ENCODE data around the gene HSD17B4. TPM values are rescaled to one million over a fixed set of nuclear protein-coding genes. Genes with fewer than 3 reads are reported as not detected.

Gene HSD17B4
- total RNA-seq, 2 experiments from 2014 or later, result 85.6 to 96.3 TPM

- H3K9me3 Mint-ChIP-seq, result no peaks in the 10 kb centered on the region
- CTCF ChIA-PET, result no interaction called here
Observed at GRCh38 chr5:119570910-119571309, 118.6 kb downstream of the HSD17B4 start.

GRCh38 chr5:119578937-119579336 lies 126.6 kb downstream of the HSD17B4 start:
- CTCF ChIA-PET, result interaction anchor here (0.7 to 1.2 kb wide), 2 partner anchors 33 to 74 kb away, joined by 3 read pairs; no protein-coding TSS in a partner anchor
- intact Hi-C loops (cut with micrococcal nuclease), result loop anchor here (5.0 kb wide), 1 partner anchor 163 kb away; no protein-coding TSS in a partner anchor
- Mint-ChIP-seq H3K27me3 (ENCODE audit: low read depth) (no peaks in the 10 kb centered on the region), H3K4me3 (no peak overlapping the region), H3K4me1 (ENCODE audit: low read depth) (no peaks in the 10 kb centered on the region), H3K27ac (no peak overlapping the region), H3K36me3 (ENCODE audit: low read depth) (no peaks in the 10 kb centered on the region), H3K9me3 (no peaks in the 10 kb centered on the region)
- DNase-seq, result peak; percentile 4

More at GRCh38 chr5:119570910-119571309, 118.6 kb downstream of the HSD17B4 start:
- no peak overlapping the region for H3K27ac Mint-ChIP-seq
- no peak for DNase-seq
- intact Hi-C loops (cut with micrococcal nuclease), result no loop called here
- no peaks in the 10 kb centered on the region for H3K4me1 Mint-ChIP-seq (ENCODE audit: low read depth)
- H3K27me3 Mint-ChIP-seq (ENCODE audit: low read depth), result no peaks in the 10 kb centered on the region
- no peaks in the 10 kb centered on the region for H3K36me3 Mint-ChIP-seq (ENCODE audit: low read depth)
- no peak overlapping the region for H3K4me3 Mint-ChIP-seq

GRCh38 chr5:119582987-119583386 lies 130.7 kb downstream of the HSD17B4 start:
- CTCF ChIA-PET, result no interaction called here
- DNase-seq, result no peak
- no peak overlapping the region for H3K4me3 Mint-ChIP-seq
- intact Hi-C loops (cut with micrococcal nuclease), result no loop called here
- H3K9me3 Mint-ChIP-seq, result no peaks in the 10 kb centered on the region
- H3K36me3 Mint-ChIP-seq (ENCODE audit: low read depth), result no peaks in the 10 kb centered on the region
- no peak overlapping the region for H3K27ac Mint-ChIP-seq
- no peaks in the 10 kb centered on the region for H3K27me3 Mint-ChIP-seq (ENCODE audit: low read depth)
- no peaks in the 10 kb centered on the region for H3K4me1 Mint-ChIP-seq (ENCODE audit: low read depth)

- intact Hi-C loops (cut with micrococcal nuclease), result no loop called here
- H3K27me3 Mint-ChIP-seq (ENCODE audit: low read depth), result no peaks in the 10 kb centered on the region
- CTCF ChIA-PET, result interaction anchor here (0.9 kb wide), 1 partner anchor 9 kb away, joined by 3 read pairs; no protein-coding TSS in a partner anchor
- H3K9me3 Mint-ChIP-seq, result no peaks in the 10 kb centered on the region
- no peaks in the 10 kb centered on the region for H3K36me3 Mint-ChIP-seq (ENCODE audit: low read depth)
- H3K27ac Mint-ChIP-seq, result no peak overlapping the region
- H3K4me1 Mint-ChIP-seq (ENCODE audit: low read depth), result no peaks in the 10 kb centered on the region
- no peak overlapping the region for H3K4me3 Mint-ChIP-seq
- no peak for DNase-seq
Observed at GRCh38 chr5:119583684-119584083, 131.4 kb downstream of the HSD17B4 start.

Other genes with a start within 250 kb of the HSD17B4 start
- gene TNFAIP8, start 96.5 kb upstream of the HSD17B4 start, total RNA-seq, result 100 to 1,000 TPM; 141 to 142 TPM
- gene FAM170A, start 177.1 kb downstream of the HSD17B4 start, total RNA-seq, result not detected